Measurements from ENCODE around the gene PITX1.
"Not testable (repeated sequence)": the region's sequence is repeated elsewhere in the genome, so short reads cannot be mapped to it uniquely, and the experiment has no call there.

The PITX1 gene

DNA sequence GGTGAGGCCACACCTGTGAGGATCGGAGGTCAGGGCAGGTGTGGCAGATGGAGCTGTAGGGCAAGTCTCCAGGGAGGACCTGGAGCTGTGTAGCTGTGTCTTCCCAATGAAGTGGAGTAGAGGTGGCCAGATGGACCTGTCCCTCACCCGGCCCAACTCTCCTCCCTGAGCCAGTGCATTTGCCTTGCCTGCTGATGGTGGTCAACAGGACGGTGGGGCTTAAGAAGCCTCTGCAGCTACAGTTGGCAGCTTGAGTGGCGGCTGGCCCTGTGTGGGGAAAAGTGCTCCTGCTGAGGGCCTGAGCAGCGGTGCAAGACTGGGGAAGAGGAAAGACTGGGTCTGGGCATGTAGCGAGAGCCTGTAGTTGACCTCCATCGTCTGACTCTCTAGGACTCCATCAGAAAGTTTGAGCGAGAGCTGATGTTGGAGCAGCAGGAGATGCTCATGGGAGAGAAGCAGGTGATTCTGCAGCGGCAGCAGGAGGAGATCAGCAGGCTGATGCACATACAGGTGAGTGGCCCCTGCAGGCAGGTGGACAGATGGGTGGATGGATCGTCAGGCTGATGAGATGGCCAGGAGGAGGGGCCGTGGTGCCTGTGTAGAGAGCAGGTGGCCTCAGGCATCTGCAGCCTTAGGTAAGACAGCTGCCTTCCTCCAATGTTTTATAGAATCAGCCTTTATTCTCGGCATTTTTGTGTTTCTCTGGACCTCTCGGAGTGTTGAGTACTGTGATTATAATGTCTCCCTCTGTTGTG lies 24.9 kb downstream of the PITX1 start:
- no peak for DNase-seq

DNA sequence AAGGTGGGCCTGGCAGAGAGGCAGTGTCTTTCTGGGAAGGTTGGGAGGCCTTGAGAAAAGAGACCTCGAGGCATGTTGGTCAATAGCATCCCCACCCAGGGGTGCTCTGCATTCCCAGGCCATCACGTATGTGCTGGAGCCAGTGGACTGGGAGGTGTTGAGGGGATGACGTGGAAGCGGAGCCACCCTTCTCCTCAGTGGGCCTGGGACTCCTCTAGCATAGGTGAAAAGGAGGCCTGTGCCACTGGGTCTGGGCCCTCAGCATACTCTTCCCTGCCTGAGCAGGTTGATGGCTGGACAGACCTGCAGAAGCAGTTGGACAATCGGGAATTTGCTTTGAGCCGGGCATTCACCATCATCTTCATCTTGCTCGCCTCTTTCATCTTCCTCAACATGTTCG lies 25.5 kb downstream of the PITX1 start:
- no peak for DNase-seq

GRCh38 chr5:135007749-135008363 lies 26.2 kb downstream of the PITX1 start:
- no peak for DNase-seq

DNA sequence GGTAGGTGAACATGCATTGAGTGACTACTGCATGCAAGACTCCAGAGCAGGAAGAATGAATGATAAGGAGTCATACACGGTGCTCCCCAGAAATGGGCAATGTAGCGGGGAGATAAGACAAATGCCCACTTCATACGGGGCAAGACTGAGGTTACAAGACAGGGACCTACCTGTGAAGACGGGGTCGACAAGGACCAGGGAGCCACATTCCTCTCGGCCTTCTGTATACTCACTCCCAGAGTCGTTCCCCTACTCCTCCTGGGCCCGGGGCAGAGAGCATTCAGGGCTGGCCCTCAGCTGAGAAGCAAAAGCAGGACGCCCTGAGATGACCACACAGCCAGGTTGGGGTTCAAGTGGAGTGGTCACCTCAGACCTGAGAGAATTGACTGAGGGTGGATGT lies 26.7 kb downstream of the PITX1 start:
- no peak for DNase-seq

- no peak for DNase-seq
These were observed 29.0 kb downstream of the PITX1 start for GRCh38 chr5:135005076-135005475.

- DNase-seq, result no peak
These were observed 29.7 kb downstream of the PITX1 start for GRCh38 chr5:135004376-135004775.

DNA sequence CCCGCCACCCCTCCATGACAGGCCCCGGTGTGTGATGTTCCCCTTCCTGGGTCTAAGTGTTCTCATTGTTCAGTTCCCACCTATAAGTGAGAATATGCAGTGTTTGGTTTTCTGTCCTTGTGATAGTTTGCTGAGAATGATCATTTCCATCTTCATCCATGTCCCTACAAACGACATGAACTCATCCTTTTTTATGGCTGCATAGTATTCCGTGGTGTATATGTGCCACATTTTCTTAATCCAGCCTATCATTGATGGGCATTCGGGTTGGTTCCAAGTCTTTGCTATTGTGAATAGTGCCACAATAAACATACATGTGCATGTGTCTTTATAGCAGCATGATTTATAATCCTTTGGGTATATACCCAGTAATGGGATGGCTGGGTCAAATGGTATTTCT lies 36.0 kb downstream of the PITX1 start:
- DNase-seq, result not testable (repeated sequence)

DNA sequence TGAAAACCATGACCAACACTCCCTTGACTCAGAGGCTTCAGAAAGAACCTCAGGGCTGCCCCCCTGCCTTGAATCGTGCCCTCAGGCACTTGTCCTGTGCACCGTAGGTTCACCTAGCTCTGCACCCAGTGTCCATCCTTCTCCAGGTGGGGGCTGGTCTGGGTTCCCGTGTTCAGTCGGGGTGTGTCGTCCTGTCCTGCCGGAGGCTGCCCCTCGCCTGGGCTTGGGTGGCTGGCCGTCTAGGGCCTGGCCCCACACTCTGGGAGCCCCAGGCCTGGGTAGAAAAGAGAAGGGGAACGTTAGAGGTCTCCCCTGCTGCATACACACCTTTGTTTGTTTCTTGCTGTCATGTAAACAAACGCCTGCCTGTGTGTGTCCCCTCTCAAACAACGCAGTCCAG lies 37.0 kb downstream of the PITX1 start:
- DNase-seq, result no peak

- no peak for DNase-seq
These were observed 38.1 kb downstream of the PITX1 start for GRCh38 chr5:134995850-134996402.

- no peak for DNase-seq
These were observed 39.4 kb downstream of the PITX1 start for GRCh38 chr5:134994560-134995156.

GRCh38 chr5:134993161-134993560 lies 40.9 kb downstream of the PITX1 start:
- no peak for DNase-seq

- no peak for DNase-seq
These were observed 41.9 kb downstream of the PITX1 start for GRCh38 chr5:134992148-134992547.

DNA sequence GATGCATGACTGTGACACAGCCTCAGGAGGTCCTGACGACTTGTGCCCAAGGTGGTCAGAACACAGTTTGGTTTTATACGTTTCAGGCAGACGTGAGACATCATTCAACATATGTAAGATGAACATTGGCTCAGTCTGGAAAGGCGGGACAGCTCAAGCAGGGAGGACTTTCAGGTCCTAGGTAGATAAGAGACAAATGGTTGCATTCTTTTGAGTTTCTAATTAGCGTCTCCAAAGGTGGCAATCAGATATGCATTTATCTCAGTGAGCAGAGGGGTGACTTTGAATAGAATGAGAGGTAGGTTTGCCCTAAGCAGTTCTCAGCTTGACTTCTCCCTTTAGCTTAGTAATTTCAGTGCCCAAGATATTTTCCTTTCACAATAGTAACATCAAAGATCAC lies 43.8 kb downstream of the PITX1 start:
- DNase-seq, result not testable (repeated sequence)

- no peak for DNase-seq
These were observed 44.7 kb downstream of the PITX1 start for GRCh38 chr5:134989266-134989830.

DNA sequence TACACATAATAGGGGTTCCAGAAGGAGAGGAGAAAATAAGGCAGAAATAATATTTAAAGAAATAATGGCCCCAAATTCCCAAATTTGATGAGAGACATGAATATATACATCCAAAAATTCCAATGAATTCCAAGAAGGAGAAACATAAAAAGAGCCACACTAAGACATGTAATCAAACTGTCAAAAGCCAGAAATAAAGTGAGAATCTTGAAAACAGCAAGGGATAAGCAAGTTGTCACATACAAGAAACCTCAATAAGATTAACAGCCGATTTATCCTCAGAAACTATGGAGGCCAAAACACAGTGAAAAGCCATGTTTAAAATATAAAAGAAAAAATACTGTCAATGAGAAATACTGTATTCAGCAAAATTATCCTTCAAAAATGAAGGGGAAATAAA lies 51.8 kb downstream of the PITX1 start:
- DNase-seq, result no peak

DNA sequence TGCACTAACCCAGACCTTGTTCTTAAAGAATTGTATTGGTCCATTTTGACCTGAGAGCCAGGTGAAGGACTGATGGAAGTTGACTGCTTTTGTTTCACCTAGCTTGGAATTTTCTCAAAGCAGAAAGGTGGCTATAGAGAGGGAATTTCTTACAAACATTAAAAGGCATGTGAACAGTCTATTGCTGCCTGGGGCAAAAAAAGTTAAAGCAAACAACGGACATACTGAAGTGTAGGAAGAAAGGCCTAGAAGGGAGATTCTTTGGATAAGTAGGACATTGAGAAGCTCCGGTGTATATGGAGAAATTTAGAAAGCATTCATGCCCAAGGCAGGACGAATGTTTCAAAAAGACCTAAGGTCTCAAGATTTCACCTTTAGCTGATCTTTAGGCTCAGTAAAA lies 54.6 kb downstream of the PITX1 start:
- no peak for DNase-seq

Data from activated naive CD4-positive, alpha-beta T cell (primary cell).